ENCODE measurements around the gene UCHL1.

Gene UCHL1
- 0 to 0.58 (median 0.27) reads per million in 4 experiments for total RNA-seq

DNA sequence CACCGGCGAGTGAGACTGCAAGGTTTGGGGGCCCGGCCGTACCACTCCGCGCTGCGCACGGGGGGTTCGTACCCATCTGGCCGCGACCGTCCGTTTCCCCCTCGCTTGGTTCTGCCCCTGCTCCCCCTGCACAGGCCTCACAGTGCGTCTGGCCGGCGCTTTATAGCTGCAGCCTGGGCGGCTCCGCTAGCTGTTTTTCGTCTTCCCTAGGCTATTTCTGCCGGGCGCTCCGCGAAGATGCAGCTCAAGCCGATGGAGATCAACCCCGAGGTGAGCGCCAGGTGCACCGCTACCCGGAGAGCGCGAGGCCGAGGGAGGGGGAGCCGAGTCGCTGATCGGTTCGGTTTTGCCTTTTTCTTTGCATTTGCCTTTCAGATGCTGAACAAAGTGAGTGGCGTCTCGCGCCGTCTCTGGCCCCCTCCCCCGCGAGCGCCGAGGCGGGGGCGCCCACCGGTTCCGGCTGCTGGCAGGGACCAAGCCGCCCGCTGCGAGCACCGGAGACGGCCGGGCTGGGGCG lies at the start of gene UCHL1:
Gene UCHL1, plus strand, starts transcription at position 189 of the 517 bp plus-strand sequence. Its CDS starts 49 bp downstream, at position 238.
- no peak for DNase-seq

DNA sequence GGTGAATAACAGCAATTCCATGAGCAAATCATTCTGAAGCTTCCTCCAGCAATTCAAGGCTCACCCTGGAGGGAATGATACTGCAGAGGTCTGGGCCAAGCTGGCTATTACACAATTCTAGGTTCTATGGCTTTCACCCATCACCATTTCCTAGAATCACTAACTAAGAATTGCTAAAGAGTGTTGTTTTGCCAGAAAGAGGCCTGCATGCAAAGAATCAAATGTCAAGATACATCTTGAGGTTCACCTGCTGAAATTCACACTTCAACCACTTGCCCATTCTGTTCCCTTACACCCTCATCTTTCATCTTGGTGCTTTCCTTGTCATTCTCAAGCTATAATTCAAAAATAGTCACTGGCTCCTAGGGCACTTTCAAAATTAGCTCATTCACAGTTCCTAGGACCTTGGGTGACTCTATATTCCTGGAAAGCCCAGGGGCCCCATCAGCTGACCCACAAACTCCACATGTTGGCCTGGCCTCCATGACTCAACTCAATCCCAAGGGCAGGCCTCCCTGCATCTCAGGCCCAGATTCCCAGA lies 49.4 kb upstream of the UCHL1 start:
- no peak for DNase-seq

DNA sequence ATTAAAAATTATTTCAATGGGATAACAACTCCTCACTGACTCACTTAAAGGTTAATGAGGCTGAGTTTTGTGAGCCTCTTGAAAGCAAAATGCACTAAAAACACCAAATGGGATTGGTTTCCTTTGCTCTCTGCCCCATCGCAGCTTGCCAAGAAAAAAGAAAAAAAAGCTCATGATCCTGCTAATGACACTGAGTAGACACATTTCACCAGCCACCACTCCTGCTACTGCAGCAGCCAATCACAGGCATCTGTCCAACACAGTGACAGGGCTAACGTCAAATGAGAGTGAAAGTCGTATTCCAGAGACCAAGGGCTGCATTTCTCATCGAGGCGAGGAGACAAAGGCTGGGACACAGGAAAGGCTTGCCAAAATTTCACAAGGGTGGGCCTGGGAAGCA lies 47.5 kb upstream of the UCHL1 start:
- DNase-seq: no peak

DNA sequence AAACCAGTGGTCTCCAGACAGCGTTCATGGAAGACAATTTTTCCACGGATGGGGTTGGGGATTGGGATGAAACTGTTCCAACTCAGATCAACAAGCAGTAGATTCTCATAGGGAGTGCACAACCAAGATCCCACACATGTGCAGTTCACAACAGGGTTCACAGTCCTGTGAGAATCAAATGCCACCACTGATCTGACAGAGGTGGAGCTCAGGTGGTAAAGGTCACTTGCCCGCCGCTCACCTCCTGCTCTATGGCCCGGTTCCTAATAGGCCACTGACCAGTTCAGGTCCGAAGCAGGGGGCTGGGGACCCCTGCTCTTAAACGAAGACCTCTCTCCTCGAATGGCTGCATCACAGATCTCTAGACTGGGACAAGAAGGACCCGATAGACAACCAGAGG lies 46.8 kb upstream of the UCHL1 start:
- DNase-seq: no peak

DNA sequence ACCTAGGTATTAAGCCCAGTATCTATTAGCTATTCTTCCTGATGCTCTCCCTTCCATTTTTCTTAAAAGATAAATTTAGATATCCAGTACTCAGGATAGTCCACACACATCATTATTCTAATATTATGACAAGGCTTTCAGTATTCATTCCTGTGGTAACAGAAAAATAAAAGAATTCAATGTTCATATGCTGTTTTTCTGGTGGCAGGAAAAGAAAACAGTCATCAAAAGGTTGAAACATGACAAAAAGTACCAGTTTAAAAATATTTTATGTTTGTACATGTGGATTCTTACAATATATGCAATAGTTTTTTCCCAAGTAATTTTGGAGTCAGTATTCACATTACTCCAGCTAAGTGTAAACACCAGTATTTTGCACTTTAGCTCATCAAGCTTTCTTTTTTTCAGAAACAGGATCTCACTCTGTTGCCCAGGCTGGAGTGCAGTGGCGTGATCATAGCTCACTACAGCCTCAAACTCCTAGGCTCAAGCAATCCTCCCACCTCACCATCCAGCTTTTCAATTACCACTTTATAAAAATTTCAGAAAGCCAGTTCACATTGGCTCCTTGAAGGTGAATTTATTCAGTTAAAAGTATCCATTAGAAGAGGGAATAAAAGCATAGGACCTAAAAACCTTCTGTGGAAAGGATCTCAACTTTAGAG lies 44.6 kb upstream of the UCHL1 start:
- DNase-seq: no peak

DNA sequence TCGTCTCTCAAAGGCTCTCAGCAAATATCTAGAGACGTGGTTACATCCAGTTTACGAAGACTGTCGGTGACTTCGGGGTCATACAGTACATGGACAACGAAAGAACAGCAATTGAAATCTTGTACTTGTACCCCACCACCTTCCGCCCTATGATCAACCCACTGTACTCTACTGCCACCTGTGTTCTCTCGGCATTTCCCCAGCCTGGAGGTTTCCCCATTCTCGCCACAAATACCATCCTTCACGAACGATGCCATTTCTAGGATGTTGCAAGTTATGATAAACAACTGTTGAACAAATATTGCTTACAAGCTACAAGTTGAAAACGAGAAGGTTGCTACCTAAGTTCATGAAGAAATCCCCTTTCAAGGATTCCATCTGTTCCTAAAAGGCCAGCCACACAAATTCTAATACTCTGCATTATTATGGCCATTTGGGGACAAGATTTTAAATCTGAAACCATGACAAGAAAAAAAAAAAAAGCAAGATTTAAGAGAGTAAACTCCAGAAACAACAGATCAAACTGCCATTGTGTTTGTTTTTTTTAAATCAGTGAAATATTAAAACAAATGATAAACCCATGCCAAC lies 44.0 kb upstream of the UCHL1 start:
- DNase-seq: no peak

DNA sequence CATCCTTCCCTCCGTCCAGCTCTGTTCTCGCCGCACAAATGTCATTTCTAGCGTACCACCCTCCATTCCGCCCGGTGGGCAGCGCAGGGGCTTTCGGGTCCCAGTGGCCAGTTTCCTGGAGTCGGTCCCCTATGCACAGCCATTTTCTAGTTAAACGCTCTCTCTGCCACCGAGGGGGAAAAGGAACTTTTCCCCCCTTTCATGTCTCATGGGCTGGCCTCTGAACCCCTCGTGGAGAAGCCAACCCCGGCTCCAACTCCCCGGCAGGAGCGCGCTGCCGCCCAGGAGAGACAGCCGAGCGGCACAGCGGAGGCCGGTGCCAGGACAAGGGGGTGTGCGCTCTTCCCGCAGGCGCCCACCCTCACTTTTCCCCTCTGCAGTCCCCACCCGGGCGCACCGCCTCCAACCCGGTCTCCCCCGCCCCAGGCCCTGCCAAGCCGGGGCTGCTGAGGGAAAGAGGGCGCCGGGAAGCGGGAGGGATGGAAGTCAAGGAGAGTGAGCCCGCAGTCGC lies 43.0 kb upstream of the UCHL1 start:
- DNase-seq: no peak

DNA sequence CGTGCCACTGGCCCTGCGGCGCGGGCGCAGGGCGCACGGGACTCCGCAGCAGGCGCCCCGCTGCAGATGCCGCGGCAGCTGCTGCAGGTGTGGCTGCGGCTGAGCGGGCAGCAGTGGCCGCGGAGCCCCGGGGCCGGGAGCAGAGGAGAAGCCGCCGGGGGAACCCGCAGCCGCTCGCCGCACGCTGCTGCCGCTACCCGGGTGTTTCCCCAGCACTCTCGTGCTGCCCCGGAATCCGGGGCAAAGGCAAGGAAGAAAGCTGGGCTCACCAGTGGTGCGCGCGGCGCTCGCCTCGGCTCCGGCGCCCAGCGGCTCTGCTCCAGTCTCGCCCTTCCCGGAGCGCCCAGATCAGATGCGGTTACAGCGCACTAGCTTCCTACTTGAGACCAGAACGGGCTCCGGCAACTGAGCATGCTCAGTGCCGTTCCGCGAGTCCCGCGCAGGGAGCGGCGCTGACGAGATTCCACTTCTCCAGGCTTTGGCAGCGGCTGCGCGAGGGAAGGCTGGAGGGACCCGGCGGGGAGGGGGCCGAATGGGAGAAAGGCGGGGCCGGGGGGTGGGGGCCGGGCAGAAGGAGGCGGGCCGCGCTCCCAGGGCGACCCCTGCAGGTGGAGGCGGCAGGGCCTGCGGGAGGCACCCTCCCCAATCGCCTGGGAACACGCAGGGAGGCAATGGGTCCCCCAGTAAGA lies 42.4 kb upstream of the UCHL1 start, which contains the start of gene APBB2:
Gene APBB2, minus strand, starts transcription at position 407 of the 689 bp plus-strand sequence. CDS start 181,288 bp downstream, outside the sequence.
- no peak for DNase-seq

DNA sequence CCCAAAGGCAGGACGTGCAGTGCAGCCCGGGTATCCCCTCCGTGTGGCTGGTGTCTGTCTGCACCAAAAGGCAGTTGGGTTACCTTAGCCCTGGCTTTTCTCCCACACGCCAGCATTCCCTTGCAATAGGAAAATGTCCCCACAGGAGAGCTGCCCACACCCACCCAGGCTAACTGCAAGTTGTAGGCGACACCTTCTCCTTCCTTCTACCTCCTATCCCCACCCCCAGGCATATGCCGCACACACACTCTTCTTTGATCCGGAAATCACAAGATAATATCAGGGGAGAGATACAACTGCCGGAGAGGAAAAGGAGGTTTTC lies 41.9 kb upstream of the UCHL1 start:
- DNase-seq: no peak

DNA sequence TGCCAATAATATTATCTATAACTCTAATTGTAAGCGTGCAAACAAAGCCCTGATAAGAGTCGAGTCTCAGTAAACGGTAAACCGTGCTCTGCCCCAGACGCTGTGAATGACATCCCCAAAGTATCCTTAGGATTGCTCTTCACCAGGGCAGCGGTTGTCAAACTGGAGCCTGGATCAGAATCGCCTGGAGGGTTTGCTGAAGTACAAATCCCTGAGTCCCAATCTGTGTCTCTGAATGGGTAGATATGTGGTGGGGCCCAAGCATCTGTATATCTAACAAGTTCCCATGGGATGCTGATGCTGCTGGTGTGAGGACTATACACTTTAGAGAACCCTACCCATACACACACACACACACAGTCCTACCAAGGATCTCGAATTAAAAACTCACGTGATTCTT lies 41.6 kb upstream of the UCHL1 start:
- DNase-seq: no peak

DNA sequence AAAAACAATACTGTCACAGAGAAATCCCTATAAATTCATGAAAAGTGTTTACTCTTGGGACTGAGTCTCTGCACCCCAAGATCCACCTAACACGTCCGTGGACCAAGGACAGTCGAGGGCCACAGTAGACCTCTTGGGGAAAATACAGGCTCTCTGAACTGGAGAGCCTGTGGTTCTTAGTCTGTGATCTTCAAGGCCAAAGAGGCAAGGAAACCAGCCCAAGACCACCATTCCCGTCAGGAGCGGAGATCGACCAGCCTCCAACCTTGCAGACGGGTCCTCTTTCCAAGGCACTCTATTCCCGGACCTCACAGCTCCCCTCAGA lies 40.8 kb upstream of the UCHL1 start:
- no peak for DNase-seq

DNA sequence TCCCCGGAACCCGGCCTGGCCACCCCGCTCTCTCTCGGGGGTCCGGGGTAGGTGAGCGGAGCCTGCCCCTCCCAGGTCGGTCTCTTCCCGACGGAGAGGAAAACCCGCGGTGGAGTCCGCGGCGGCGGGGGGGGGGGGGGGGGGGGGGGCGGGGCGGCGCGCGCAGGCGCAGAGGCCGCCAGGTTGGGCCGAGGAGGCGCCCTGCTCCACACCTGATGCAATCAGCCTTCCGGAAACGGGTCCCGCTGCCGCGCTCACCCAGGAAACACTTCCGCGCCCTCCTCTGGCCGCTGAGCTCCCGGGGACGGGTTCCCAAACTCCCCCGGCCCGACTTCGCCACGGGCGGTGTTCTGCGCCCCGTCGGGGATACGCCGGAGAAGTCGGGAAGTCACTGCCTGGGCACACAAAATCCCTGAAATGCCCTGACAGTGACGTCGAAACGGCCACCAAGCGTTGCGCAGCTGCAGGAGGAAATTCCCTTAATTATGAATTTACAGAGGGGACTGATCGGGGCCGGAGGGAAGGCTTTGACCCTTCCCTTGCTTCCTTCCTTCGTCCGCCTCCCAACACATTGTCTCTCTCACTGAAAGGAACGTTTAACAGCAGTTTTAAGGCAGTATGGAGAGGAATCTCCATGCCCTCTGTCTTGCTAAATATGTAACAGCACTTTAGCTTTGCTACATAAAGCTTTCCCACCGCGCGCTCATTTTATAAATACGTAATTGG lies 40.3 kb upstream of the UCHL1 start:
- DNase-seq: no peak

DNA sequence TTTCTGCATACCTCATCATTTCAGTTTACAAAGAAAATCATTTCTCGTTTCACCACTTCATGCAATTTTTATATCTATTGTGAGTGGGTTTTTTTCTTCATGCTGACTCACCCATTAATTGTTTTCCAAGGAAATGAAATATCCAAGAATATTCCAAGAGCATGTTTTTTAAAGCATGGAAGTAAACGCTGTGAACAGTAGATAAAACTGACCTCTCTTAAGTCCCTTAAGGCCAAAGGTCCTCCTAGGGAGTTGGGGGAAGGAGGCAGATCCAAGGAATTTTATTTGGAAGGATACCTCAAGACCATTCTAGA lies 39.8 kb upstream of the UCHL1 start:
- no peak for DNase-seq

DNA sequence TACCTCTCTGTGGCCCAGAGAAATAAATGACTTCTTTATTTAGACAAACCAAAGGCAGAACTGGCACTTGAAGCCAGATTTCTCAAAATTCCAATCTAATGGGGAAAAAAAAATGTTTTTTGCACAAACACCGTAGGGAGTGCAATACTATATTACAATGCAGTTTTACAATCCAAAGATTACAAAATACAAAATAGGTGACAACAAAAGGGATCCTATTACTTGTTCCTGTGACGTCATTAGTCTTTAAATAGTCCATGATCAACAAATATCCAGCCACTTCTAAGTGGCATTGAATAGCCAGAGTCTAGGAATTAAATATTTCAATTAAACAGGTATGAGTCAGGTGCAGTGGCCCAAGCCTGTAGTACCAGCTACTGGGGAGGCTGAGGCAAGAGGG lies 39.4 kb upstream of the UCHL1 start:
- no peak for DNase-seq

DNA sequence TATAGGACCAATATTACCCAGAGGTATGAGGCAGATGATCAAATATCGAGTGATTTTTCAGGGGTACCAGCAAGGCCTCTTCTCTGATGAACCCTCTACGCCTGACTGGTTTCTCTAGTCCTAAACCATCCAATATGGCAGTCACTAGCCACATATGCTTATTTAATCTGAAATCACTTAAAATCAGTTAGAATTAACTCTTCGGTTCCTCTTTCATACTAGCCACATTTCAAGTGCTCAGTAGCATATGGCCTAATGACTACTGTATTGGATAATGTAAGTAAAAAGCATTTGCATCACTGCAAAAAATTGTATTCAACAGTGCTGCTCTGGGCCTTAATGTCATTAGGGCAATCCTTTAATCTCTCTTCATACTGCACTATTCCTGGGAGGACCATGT lies 38.0 kb upstream of the UCHL1 start:
- no peak for DNase-seq

DNA sequence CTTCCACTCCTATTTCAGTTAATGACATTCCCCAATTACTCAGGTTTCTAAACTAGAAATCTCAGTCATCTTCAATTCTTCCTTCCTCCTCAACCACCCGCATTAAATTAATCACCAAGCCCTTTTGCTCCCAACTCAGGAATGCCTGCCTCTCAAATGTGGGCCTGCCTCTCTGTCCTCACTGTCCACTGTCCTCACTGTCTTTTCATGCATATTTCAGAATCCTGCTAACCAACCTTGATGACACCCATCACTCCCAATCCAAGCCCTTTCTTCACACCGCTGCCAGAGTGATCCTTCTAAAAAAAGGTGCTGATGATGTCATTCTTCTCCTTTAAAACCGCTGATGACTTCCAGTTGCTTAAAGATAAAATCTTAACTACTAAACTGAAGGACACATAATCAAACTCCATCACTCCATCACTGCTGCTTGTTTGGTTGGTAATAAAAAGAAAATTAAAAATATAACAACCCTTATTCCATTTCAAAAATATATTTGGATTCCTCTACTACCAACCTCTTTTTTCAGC lies 37.2 kb upstream of the UCHL1 start:
- DNase-seq: no peak

DNA sequence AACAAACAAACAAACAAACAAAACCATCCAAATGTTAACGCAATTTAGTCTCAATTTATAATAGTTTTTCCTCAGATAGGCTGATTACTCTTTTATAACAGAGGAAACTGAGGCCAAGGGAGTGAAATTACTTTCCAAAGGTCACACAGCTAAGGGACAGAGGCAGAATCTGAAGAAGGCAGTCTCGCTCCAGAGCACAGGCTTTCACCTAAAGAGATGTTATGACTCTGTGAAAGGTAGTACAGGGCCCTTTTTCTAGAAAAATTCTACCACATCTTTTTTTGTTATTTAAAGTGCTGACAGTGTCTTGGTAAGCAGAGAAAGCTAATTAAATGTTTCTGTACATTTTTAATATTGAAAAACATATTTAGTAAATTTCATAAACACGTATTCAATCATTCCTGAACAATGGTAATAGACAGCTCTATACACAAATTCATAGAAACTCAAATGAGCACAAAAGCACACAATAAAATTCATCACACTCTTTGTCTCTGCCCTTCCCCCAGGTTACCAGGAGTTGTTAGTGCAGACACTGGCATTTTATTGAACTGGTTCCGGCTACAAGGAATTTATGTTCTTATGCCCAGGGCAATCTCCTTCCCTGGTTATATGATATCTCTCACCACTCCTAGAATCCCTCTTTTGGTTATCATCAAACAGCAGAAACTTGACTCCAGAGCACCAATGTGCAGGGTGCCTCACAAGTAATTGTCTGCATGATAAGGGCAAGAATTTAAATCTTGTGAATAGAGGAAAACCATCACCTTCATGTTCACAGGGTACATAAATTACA lies 34.7 kb upstream of the UCHL1 start:
- DNase-seq: no peak

DNA sequence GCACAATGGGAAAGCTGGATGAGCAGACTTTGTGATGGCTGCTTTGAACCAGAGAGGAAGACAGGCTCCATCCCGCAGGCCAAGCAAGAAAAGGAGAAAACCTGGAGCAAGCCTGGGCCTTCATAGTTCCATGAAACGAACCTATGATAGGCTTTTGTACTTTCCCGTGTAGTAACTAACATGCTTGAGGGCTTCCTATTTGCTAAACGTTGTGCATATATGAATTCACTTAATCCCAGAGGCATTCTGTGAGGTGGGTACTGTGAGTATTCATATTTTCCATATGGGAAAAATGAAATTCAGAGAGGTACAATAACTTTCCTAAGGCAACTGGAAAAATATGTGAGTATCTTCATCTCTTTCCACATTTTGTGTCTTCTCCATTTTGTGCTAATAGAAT lies 28.8 kb upstream of the UCHL1 start:
- DNase-seq: no peak

DNA sequence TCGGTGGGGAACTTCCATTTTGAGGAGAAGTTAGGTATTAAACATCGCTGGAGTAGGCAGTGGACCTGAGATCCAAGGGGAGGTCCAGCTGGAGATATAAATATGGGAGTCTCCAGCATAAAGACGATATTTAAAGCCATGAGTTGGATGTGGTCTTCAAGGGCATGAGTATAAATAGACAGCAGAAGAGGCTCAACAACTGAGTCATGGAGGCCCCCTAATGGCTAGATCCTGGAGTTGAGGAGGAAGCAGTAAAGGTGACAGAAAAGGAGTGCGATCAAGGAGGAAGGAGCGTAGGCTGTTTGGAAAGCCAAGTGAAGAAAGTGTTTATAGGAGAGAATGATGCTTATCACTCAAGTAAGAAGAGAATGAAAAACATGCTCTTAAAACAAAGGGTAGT lies 24.3 kb upstream of the UCHL1 start:
- DNase-seq: no peak

DNA sequence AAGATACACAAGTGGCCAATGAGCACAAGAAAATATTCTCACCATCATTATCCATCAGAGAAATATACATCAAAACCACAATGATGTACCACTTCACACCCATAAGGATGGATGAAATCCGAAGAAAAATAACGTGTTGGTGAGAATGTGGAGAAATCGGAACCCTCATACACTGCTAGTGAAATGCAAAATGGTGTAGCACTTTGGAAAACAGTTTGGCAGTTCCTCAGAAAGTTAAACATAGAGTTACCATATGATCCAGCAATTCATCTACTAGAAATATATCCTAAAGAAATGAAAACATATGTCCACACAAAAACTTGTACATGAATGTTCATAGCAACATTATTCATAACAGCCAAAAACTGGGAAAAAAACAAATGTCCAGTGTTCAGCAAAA lies 23.9 kb upstream of the UCHL1 start:
- DNase-seq: no peak

DNA sequence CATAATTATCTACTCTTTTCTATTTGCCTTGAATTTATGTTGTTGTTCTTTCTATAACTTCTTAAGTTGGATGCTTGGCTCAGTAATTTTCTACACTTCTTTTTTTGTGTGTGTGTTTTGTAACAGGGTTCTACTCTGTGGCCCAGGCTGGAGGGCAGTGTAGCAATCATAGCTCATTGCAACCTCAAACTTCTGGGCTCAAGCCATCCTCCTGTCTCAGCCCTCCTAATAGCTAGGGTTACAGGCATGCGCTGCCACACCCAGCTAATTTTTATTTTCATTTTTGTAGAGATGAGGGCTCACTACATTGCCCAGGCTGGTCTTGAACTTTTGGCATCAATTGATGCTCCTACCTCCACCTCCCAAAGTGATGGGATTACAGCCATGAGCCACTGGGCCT lies 20.7 kb upstream of the UCHL1 start:
- DNase-seq: no peak

DNA sequence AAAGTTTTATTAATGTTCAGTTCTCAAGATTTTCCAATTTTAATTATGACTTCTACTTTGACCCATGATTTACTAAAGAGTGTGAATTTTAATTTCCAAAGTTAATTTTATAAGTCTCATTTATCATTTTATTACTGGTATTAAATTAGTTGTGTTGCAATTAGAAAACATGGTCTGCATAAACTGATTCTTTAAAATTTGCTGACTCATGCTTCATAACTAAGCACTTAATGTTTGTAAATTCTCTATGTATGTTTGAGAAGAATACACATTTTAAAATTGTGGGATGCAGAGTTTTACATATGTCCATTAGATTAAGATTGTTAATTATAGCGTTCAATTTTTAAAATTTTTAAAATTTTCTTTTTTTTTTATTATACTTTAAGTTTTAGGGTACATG lies 20.2 kb upstream of the UCHL1 start:
- DNase-seq: no peak
